ENCODE measurements around the gene SIL1. TPM values are rescaled to one million over a fixed set of nuclear protein-coding genes. Genes with fewer than 3 reads are reported as not detected.

The SIL1 gene
- total RNA-seq, 2 experiments from 2014 or later, result 21.4 to 29.6 TPM

- H3K36me3 Mint-ChIP-seq (ENCODE audit: low read depth), result peaks cover 14% of the 10 kb centered on the region
- H3K4me3 Mint-ChIP-seq, result no peak overlapping the region
- no peak overlapping the region for H3K27ac Mint-ChIP-seq
- no peaks in the 10 kb centered on the region for H3K27me3 Mint-ChIP-seq (ENCODE audit: low read depth)
- no peaks in the 10 kb centered on the region for H3K4me1 Mint-ChIP-seq (ENCODE audit: low read depth)
- DNase-seq, result no peak
- intact Hi-C loops (cut with micrococcal nuclease), result no loop called here
- CTCF ChIA-PET, result no interaction called here
- H3K9me3 Mint-ChIP-seq, result peaks cover 3% of the 10 kb centered on the region
Measured at GRCh38 chr5:139110526-139111168, 87.5 kb downstream of the SIL1 start.

GRCh38 chr5:139108063-139108824 lies 89.9 kb downstream of the SIL1 start:
- H3K9me3 Mint-ChIP-seq, result peaks cover under 1% of the 10 kb centered on the region
- H3K27ac Mint-ChIP-seq, result no peak overlapping the region
- H3K27me3 Mint-ChIP-seq (ENCODE audit: low read depth), result no peaks in the 10 kb centered on the region
- no peak for DNase-seq
- H3K4me1 Mint-ChIP-seq (ENCODE audit: low read depth), result no peaks in the 10 kb centered on the region
- CTCF ChIA-PET, result interaction anchor here (1.4 kb wide), 1 partner anchor 9 kb away, joined by 3 read pairs; no protein-coding TSS in a partner anchor
- H3K36me3 Mint-ChIP-seq (ENCODE audit: low read depth), result peaks cover 8% of the 10 kb centered on the region
- H3K4me3 Mint-ChIP-seq, result no peak overlapping the region
- intact Hi-C loops (cut with micrococcal nuclease), result no loop called here

GRCh38 chr5:139105621-139106071 lies 92.5 kb downstream of the SIL1 start:
- DNase-seq, result no peak
- intact Hi-C loops (cut with micrococcal nuclease), result no loop called here
- Mint-ChIP-seq H3K4me3 (no peak overlapping the region), H3K27me3 (ENCODE audit: low read depth) (no peaks in the 10 kb centered on the region), H3K9me3 (no peaks in the 10 kb centered on the region), H3K4me1 (ENCODE audit: low read depth) (no peaks in the 10 kb centered on the region), H3K36me3 (ENCODE audit: low read depth) (no peaks in the 10 kb centered on the region), H3K27ac (no peak overlapping the region)
- CTCF ChIA-PET, result no interaction called here

- intact Hi-C loops (cut with micrococcal nuclease), result no loop called here
- no peaks in the 10 kb centered on the region for H3K36me3 Mint-ChIP-seq (ENCODE audit: low read depth)
- DNase-seq, result no peak
- CTCF ChIA-PET, result no interaction called here
- no peaks in the 10 kb centered on the region for H3K9me3 Mint-ChIP-seq
- H3K4me3 Mint-ChIP-seq, result no peak overlapping the region
- no peaks in the 10 kb centered on the region for H3K27me3 Mint-ChIP-seq (ENCODE audit: low read depth)
- H3K4me1 Mint-ChIP-seq (ENCODE audit: low read depth), result no peaks in the 10 kb centered on the region
- H3K27ac Mint-ChIP-seq, result no peak overlapping the region
Measured at GRCh38 chr5:139104577-139105276, 93.4 kb downstream of the SIL1 start.

- Mint-ChIP-seq H3K36me3 (ENCODE audit: low read depth) (no peaks in the 10 kb centered on the region), H3K4me1 (ENCODE audit: low read depth) (no peaks in the 10 kb centered on the region), H3K27ac (no peak overlapping the region), H3K4me3 (no peak overlapping the region), H3K27me3 (ENCODE audit: low read depth) (no peaks in the 10 kb centered on the region), H3K9me3 (no peaks in the 10 kb centered on the region)
- no peak for DNase-seq
- CTCF ChIA-PET, result no interaction called here
- intact Hi-C loops (cut with micrococcal nuclease), result no loop called here
Measured at GRCh38 chr5:139103762-139104161, 94.4 kb downstream of the SIL1 start.

GRCh38 chr5:139100825-139101224 lies 97.3 kb downstream of the SIL1 start:
- Mint-ChIP-seq H3K27me3 (ENCODE audit: low read depth) (no peaks in the 10 kb centered on the region), H3K9me3 (no peaks in the 10 kb centered on the region), H3K36me3 (ENCODE audit: low read depth) (peaks cover 2% of the 10 kb centered on the region), H3K4me3 (no peak overlapping the region), H3K27ac (no peak overlapping the region), H3K4me1 (ENCODE audit: low read depth) (no peaks in the 10 kb centered on the region)
- intact Hi-C loops (cut with micrococcal nuclease), result no loop called here
- CTCF ChIA-PET, result interaction anchor here (0.5 to 0.8 kb wide), 3 partner anchors 13 to 686 kb away, joined by 3 to 7 read pairs (median 3); no protein-coding TSS in a partner anchor
- no peak for DNase-seq

- H3K36me3 Mint-ChIP-seq (ENCODE audit: low read depth), result peaks cover 2% of the 10 kb centered on the region
- no peaks in the 10 kb centered on the region for H3K9me3 Mint-ChIP-seq
- peaks cover 9% of the 10 kb centered on the region for H3K4me1 Mint-ChIP-seq (ENCODE audit: low read depth)
- no peak overlapping the region for H3K27ac Mint-ChIP-seq
- intact Hi-C loops (cut with micrococcal nuclease), result no loop called here
- no peak for DNase-seq
- no peak overlapping the region for H3K4me3 Mint-ChIP-seq
- CTCF ChIA-PET, result interaction anchor here (1.3 kb wide), 1 partner anchor 18 kb away, joined by 3 read pairs; no protein-coding TSS in a partner anchor
- no peaks in the 10 kb centered on the region for H3K27me3 Mint-ChIP-seq (ENCODE audit: low read depth)
Measured at GRCh38 chr5:139094154-139095131, 103.7 kb downstream of the SIL1 start.

- intact Hi-C loops (cut with micrococcal nuclease), result no loop called here
- Mint-ChIP-seq H3K27me3 (ENCODE audit: low read depth) (no peaks in the 10 kb centered on the region), H3K9me3 (no peaks in the 10 kb centered on the region), H3K4me3 (no peak overlapping the region), H3K36me3 (ENCODE audit: low read depth) (no peaks in the 10 kb centered on the region), H3K27ac (no peak overlapping the region), H3K4me1 (ENCODE audit: low read depth) (peaks cover 15% of the 10 kb centered on the region)
- DNase-seq, result no peak
- CTCF ChIA-PET, result no interaction called here
Measured at GRCh38 chr5:139092741-139093343, 105.3 kb downstream of the SIL1 start.

- Mint-ChIP-seq H3K27ac (no peak overlapping the region), H3K4me1 (ENCODE audit: low read depth) (peaks cover 15% of the 10 kb centered on the region), H3K4me3 (no peak overlapping the region), H3K36me3 (ENCODE audit: low read depth) (no peaks in the 10 kb centered on the region), H3K27me3 (ENCODE audit: low read depth) (no peaks in the 10 kb centered on the region), H3K9me3 (no peaks in the 10 kb centered on the region)
- CTCF ChIA-PET, result interaction anchor here (0.7 kb wide), 1 partner anchor 44 kb away, joined by 3 read pairs; no protein-coding TSS in a partner anchor
- intact Hi-C loops (cut with micrococcal nuclease), result no loop called here
- DNase-seq, result no peak
Measured at GRCh38 chr5:139091439-139092156, 106.6 kb downstream of the SIL1 start.

GRCh38 chr5:139090581-139090980 lies 107.6 kb downstream of the SIL1 start:
- Mint-ChIP-seq H3K27me3 (ENCODE audit: low read depth) (no peaks in the 10 kb centered on the region), H3K4me3 (no peak overlapping the region), H3K27ac (no peak overlapping the region), H3K4me1 (ENCODE audit: low read depth) (peaks cover 15% of the 10 kb centered on the region), H3K9me3 (peaks cover under 1% of the 10 kb centered on the region), H3K36me3 (ENCODE audit: low read depth) (peaks cover 2% of the 10 kb centered on the region)
- CTCF ChIA-PET, result no interaction called here
- intact Hi-C loops (cut with micrococcal nuclease), result no loop called here
- DNase-seq, result no peak

- intact Hi-C loops (cut with micrococcal nuclease), result no loop called here
- H3K4me3 Mint-ChIP-seq, result no peak overlapping the region
- H3K9me3 Mint-ChIP-seq, result peaks cover 3% of the 10 kb centered on the region
Measured at GRCh38 chr5:139088024-139088423, 110.1 kb downstream of the SIL1 start.

More at GRCh38 chr5:139088024-139088423, 110.1 kb downstream of the SIL1 start:
- Mint-ChIP-seq H3K36me3 (ENCODE audit: low read depth) (peaks cover 10% of the 10 kb centered on the region), H3K27ac (no peak overlapping the region), H3K4me1 (ENCODE audit: low read depth) (peaks cover 6% of the 10 kb centered on the region), H3K27me3 (ENCODE audit: low read depth) (no peaks in the 10 kb centered on the region)
- CTCF ChIA-PET, result interaction anchor here (0.6 to 1.0 kb wide), 2 partner anchors 13 to 199 kb away, joined by 3 read pairs; no protein-coding TSS in a partner anchor
- DNase-seq, result no peak

All from activated naive CD4-positive, alpha-beta T cell treated with anti-CD3 and anti-CD28 coated beads for 36 hours (primary cell).